Measurements from ENCODE around the gene P2RX3. TPM values are rescaled to one million over a fixed set of nuclear protein-coding genes. Genes with fewer than 3 reads are reported as not detected.

P2RX3 gene
- total and polyA plus RNA-seq, 2 experiments from 2014 or later, result not detected

- no peaks in the 10 kb centered on the region for H3K9me3 ChIP-seq (ENCODE audit: low read depth)
- H3K27me3 ChIP-seq, result no peaks in the 10 kb centered on the region
- H3K4me1 ChIP-seq (ENCODE audit: insufficient read depth), result peaks cover 11% of the 10 kb centered on the region
- no peak for DNase-seq (ENCODE audit: low spot score)
- H3K4me3 ChIP-seq, result no peak overlapping the region
- H3K27ac ChIP-seq, result no peak overlapping the region
- no peaks in the 10 kb centered on the region for H3K9me2 ChIP-seq (replicated peaks; ENCODE audit: insufficient read depth)
- H2AFZ ChIP-seq, result no peak overlapping the region
- no peaks in the 10 kb centered on the region for H3K36me3 ChIP-seq (replicated peaks; ENCODE audit: insufficient read depth, low read depth)
- no peak overlapping the region for H3K4me2 ChIP-seq
- H4K20me1 ChIP-seq (ENCODE audit: insufficient read depth, poor library complexity, severe bottlenecking), result no peaks in the 10 kb centered on the region
- TF ChIP-seq EZH2phosphoT487 (IDR thresholded peaks at IDR 0.05; ENCODE audit: low read depth, severe bottlenecking, unreplicated experiment), result no peak
- TF ChIP-seq CTCF (IDR thresholded peaks at IDR 0.05; ENCODE audit: poor library complexity), result no peak
- no peak for TF ChIP-seq EZH2 (IDR thresholded peaks at IDR 0.05; ENCODE audit: borderline replicate concordance)
- no peaks in the 10 kb centered on the region for H3K79me2 ChIP-seq
These were observed 83.7 kb downstream of the P2RX3 start for GRCh38 chr11:57421805-57422204.

Other genes with a start within 250 kb of the P2RX3 start
- gene LRRC55, start 156.4 kb upstream of the P2RX3 start, total RNA-seq, result 0.10 TPM in 1 of 2 replicates, not detected in the other
- not detected in 2 replicates for gene LRRC55, start 156.4 kb upstream of the P2RX3 start, polyA plus RNA-seq
- gene APLNR, start 101.1 kb upstream of the P2RX3 start, total RNA-seq, result 0.48 and 1.9 TPM in 2 replicates
- gene APLNR, start 101.1 kb upstream of the P2RX3 start, polyA plus RNA-seq, result 3.3 and 3.9 TPM in 2 replicates
- 30.7 and 54.9 TPM in 2 replicates for gene TNKS1BP1, start 13.4 kb upstream of the P2RX3 start, total RNA-seq
- 104 and 114 TPM in 2 replicates for gene TNKS1BP1, start 13.4 kb upstream of the P2RX3 start, polyA plus RNA-seq
- gene SSRP1, start 2.5 kb upstream of the P2RX3 start, total RNA-seq, result 64.6 and 68.6 TPM in 2 replicates
- 34.0 and 42.3 TPM in 2 replicates for gene SSRP1, start 2.5 kb upstream of the P2RX3 start, polyA plus RNA-seq
- not detected in 2 replicates for gene PRG3, start 42.8 kb downstream of the P2RX3 start, total RNA-seq
- gene PRG3, start 42.8 kb downstream of the P2RX3 start, polyA plus RNA-seq, result not detected in 2 replicates
- gene PRG2, start 52.3 kb downstream of the P2RX3 start, total RNA-seq, result not detected in 2 replicates
- gene PRG2, start 52.3 kb downstream of the P2RX3 start, polyA plus RNA-seq, result not detected in 2 replicates
- gene SLC43A3, start 88.8 kb downstream of the P2RX3 start, total RNA-seq, result 10.5 and 19.3 TPM in 2 replicates
- 13.5 and 20.7 TPM in 2 replicates for gene SLC43A3, start 88.8 kb downstream of the P2RX3 start, polyA plus RNA-seq
- 1.4 and 2.4 TPM in 2 replicates for gene RTN4RL2, start 122.2 kb downstream of the P2RX3 start, total RNA-seq
- gene RTN4RL2, start 122.2 kb downstream of the P2RX3 start, polyA plus RNA-seq, result 5.8 and 10.6 TPM in 2 replicates
- gene SLC43A1, start 177.3 kb downstream of the P2RX3 start, total RNA-seq, result 40.4 and 42.2 TPM in 2 replicates
- gene SLC43A1, start 177.3 kb downstream of the P2RX3 start, polyA plus RNA-seq, result 23.4 and 39.5 TPM in 2 replicates
- 23.3 and 31.2 TPM in 2 replicates for gene TIMM10, start 192.4 kb downstream of the P2RX3 start, total RNA-seq
- 84.0 and 99.4 TPM in 2 replicates for gene TIMM10, start 192.4 kb downstream of the P2RX3 start, polyA plus RNA-seq
- not detected in 2 replicates for gene SMTNL1, start 199.2 kb downstream of the P2RX3 start, total RNA-seq
- 0.19 TPM in 1 of 2 replicates, not detected in the other for gene SMTNL1, start 199.2 kb downstream of the P2RX3 start, polyA plus RNA-seq
- 40.6 and 45.7 TPM in 2 replicates for gene UBE2L6, start 229.3 kb downstream of the P2RX3 start, total RNA-seq
- gene UBE2L6, start 229.3 kb downstream of the P2RX3 start, polyA plus RNA-seq, result 109 and 113 TPM in 2 replicates